DND-41 (cell line): ENCODE data around the gene DPEP1.

Experiments
- CTCF ChIP-seq: IDR thresholded peaks from 2 replicates; pipeline ENCODE4 v1.5.1; 2012; ENCODE audit warnings: borderline replicate concordance, low read length, moderate library complexity, mild to moderate bottlenecking; ENCODE audit not compliant: poor library complexity, severe bottlenecking; ENCODE audit errors: extremely low read depth
- EZH2 ChIP-seq: IDR thresholded peaks from 3 replicates; pipeline ENCODE4 v1.6.1; 2012; ENCODE audit warnings: borderline replicate concordance, low read depth, mild to moderate bottlenecking, moderate library complexity, low read length, inconsistent platforms; ENCODE audit not compliant: severe bottlenecking

GRCh38 chr16:89583895-89584644 is 29.4 kb upstream of the DPEP1 start:
- TF ChIP-seq CTCF (no peak), EZH2 (no peak)
